GM10847 (cell line): Measurements from ENCODE around the gene RNF103.

Experiments
- POLR2A ChIP-seq: IDR thresholded peaks from 2 replicates; pipeline ENCODE4 v1.6.1; 2011; ENCODE audit not compliant: insufficient read length; ENCODE audit errors: extremely low read depth

The RNF103 gene

GRCh38 chr2:86632672-86633071 lies 9.0 kb upstream of the RNF103 start:
- TF ChIP-seq POLR2A: no peak

GRCh38 chr2:86631846-86632485 lies 8.3 kb upstream of the RNF103 start:
- no peak for TF ChIP-seq POLR2A

DNA sequence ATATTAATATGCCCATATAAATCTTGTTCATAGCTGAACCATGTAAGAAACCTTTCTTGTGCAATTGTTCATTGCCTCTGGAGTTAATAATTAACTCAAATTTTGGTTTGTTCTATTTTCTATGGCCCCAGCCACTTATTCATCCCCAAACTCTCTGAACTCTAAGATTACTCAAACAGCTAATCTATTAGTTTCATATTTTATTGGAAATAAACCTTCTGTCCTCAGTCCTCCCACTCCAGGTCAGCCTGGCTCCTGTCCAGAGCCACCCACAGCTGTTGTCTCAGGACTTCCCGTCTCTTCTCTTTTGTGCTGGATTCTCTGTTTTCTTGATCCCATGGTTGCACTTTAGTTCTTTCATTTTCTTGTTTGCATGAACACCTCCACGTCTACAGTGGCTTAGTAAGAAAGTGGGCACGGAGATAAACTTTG lies 4.4 kb upstream of the RNF103 start:
- TF ChIP-seq POLR2A: no peak

- TF ChIP-seq POLR2A: no peak
Measured at GRCh38 chr2:86627550-86627949, 3.9 kb upstream of the RNF103 start.

- no peak for TF ChIP-seq POLR2A
Measured at GRCh38 chr2:86625096-86625495, 1.4 kb upstream of the RNF103 start.

DNA sequence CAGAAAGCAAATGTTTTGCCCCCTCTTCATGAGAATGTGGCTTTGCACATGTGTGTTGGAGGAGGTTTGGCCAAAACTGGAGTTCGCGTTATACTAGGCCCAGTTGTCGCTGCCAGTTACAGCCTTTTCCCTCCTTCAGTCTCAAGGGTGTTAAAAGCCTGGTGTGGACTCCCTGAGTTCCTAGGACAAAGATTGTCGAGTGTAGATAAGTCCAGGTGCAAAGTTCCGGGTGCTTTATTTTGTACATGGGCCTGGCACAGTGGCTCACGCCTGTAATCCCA lies 542 bp upstream of the RNF103 start:
- TF ChIP-seq POLR2A: no peak

GRCh38 chr2:86623043-86623493 lies 597 bp downstream of the RNF103 start:
- no peak for TF ChIP-seq POLR2A

DNA sequence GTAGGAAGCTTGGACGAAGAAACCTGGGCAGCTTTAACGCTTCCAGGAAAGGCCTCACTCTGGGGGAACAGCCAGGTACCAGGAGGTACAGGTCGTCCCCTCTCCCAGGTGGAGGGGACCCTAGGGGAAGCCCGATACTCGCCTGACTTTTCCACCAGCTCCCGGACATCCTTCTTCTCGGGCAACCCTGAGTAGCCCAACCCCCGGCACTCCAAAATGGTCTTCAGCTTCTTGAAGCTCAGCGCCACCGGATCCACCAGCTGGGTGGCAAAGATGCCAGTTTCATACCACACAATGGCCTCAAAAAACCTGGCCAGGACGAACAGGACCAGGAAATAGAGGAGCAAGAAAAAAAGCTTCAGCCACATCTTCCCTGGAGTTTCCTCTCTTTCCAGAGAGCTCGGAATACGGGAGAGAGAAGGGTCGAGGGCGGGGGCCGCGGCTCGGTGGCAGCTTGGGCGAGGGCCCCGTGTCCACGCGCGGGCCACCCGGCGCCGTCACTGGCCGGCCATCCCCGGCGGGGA lies 1.1 kb downstream of the RNF103 start:
- TF ChIP-seq POLR2A: no peak

DNA sequence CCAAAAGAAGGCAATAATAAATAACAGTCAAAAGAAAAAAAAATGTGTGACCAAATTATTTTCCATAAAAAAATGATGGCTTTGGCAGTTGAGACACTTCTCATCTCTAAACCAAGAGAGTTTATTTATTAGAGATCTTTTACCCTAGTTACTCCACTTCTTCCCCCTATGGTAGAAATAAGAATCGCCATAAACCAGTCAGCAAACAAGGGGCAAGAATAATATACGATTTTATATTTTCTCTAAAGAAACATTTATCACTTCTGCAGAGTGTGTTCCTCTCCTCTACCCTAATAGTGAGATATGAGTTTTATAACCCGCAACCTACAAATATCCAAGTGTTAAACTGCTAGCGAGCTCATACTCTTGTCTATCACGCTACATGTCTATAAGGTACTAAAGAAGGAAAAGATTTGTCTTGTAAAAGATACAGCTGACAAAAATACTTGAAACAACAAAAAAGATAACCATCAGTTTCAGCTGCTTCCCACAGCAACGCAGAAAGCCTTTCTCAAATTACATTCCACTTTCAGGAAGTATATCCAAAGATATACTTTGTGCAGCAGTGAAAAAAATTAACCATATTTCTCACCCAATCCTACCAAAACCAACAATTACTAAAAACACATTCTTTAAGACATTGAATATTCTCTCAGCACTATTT lies 2.3 kb downstream of the RNF103 start:
- no peak for TF ChIP-seq POLR2A

DNA sequence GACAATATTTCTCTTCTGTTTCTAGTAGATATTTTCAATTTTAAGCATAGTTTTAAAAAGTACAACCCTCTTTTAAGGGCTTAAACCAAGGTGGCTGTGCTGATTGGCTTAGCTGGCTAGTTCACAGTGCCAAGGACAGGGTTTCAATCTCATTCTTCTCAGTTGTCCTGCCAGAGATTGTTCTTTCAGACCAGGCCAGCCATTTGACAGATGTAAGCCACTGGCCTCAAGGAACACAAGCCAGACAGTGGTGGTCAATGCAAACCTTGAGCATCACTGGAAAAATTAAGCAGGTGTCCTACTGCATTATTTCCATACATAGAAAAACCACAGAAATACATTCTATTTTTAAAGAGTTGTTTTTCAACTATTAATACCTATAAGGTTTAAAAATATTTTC lies 5.9 kb downstream of the RNF103 start:
- no peak for TF ChIP-seq POLR2A

- TF ChIP-seq POLR2A: no peak
Measured at GRCh38 chr2:86617153-86617552, 6.5 kb downstream of the RNF103 start.

DNA sequence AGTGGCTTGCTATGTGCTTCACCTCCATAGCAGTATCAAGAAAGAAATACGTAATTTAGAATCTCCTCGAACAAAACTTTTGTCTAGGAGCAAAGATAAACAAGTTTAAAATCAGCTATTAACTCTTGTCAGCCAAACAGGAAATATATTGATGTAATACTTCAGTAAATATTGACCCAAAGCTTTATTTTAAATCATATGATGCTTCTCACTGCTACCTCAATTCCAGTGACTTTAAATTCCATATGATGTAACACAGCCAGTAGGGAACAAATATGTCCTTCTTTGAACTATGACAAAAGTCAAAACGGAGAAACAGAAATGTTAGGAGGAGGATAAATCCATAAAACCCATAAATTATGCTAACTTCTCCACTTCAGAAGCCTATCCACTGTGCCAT lies 7.2 kb downstream of the RNF103 start:
- TF ChIP-seq POLR2A: no peak

GRCh38 chr2:86615596-86615995 lies 8.1 kb downstream of the RNF103 start:
- TF ChIP-seq POLR2A: no peak

GRCh38 chr2:86613515-86613914 lies 10.2 kb downstream of the RNF103 start:
- TF ChIP-seq POLR2A: no peak

- no peak for TF ChIP-seq POLR2A
Measured at GRCh38 chr2:86610871-86611270, 12.8 kb downstream of the RNF103 start.

- no peak for TF ChIP-seq POLR2A
Measured at GRCh38 chr2:86608832-86609410, 14.7 kb downstream of the RNF103 start.
